Ishikawa (cell line): ENCODE results near the gene AMPD2.

Experiments
- EGR1 ChIP-seq: IDR thresholded peaks from 2 replicates; pipeline ENCODE4 v1.6.1; 2012
- EP300 ChIP-seq: IDR thresholded peaks from 2 replicates; pipeline ENCODE4 v1.6.1; 2012; ENCODE audit warnings: borderline replicate concordance
- TF ChIP-seq, protein P1 (sequence below): IDR thresholded peaks from 2 replicates; pipeline ENCODE4 v1.6.1; 2012

DNA sequence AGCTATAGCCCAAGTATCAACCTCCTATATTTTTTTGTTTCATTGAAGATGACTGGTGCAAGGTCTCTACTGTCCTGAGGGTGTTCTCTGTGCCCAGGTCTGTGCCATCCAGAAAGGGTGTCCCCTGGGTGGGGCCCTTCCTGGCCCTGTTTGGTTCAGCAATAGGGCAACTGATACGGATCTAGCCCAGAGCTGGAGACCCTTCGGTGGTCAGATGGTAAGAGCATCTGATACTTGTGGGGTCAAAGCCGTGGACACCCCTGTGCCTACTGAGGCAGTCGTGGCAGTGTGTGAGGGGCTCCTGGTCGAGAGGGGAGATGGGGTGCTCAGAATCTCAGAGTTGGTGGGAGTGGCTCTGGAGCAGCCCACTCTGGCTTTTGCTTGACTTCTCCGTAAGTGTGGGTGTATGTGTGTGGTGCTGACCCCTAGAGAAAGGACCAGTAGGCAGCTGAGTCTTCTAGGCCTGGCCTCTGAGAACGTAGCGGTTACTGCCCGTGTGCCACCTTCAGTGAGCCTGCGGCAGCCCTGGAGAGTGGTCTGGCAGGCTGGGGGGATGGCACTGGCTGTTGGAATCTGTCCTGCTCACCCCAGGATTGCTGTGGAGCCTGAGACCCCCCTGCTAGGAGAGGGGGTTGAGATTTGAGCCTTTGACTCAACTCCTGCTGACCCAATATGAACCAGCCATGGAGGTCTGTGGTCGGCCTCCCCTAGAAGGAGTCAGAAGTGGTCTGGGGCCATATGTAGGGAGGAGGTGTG lies 2.7 kb downstream of the AMPD2 start:
- TF ChIP-seq, protein P1, sequence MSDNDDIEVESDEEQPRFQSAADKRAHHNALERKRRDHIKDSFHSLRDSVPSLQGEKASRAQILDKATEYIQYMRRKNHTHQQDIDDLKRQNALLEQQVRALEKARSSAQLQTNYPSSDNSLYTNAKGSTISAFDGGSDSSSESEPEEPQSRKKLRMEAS = no peak
- TF ChIP-seq EP300 (no peak), EGR1 (no peak)
